DMS153 treated with DMSO at 0.1 percent for 48 hours (cell line): ENCODE measurements around the gene ADARB2.
"Not testable (repeated sequence)": the region's sequence is repeated elsewhere in the genome, so short reads cannot be mapped to it uniquely, and the experiment has no call there.

Source experiments
- DNase-seq: peaks from one replicate; lab custom pipeline; 2025; ENCODE audit not compliant: unreplicated experiment; lab: John Stamatoyannopoulos, UW

ADARB2 gene

GRCh38 chr10:1416456-1417037, 320.8 kb downstream of the ADARB2 start:
- DNase-seq = no peak

GRCh38 chr10:1414893-1415292, 322.4 kb downstream of the ADARB2 start:
- no peak for DNase-seq

GRCh38 chr10:1414346-1414745, 323.0 kb downstream of the ADARB2 start:
- DNase-seq = not testable (repeated sequence)

- no peak for DNase-seq
These were observed 323.5 kb downstream of the ADARB2 start for GRCh38 chr10:1413823-1414222.

GRCh38 chr10:1413256-1413655, 324.1 kb downstream of the ADARB2 start:
- DNase-seq = no peak

GRCh38 chr10:1412531-1413189, 324.7 kb downstream of the ADARB2 start:
- no peak for DNase-seq

- DNase-seq = no peak
These were observed 325.4 kb downstream of the ADARB2 start for GRCh38 chr10:1411956-1412355.

- DNase-seq = no peak
These were observed 325.9 kb downstream of the ADARB2 start for GRCh38 chr10:1411451-1411850.

GRCh38 chr10:1410469-1411395, 326.6 kb downstream of the ADARB2 start:
- no peak for DNase-seq

- DNase-seq = no peak
These were observed 327.3 kb downstream of the ADARB2 start for GRCh38 chr10:1410032-1410431.

- DNase-seq = no peak
These were observed 327.9 kb downstream of the ADARB2 start for GRCh38 chr10:1409392-1409791.

GRCh38 chr10:1408651-1409367, 328.5 kb downstream of the ADARB2 start:
- DNase-seq = no peak

GRCh38 chr10:1406967-1407945, 330.1 kb downstream of the ADARB2 start:
- DNase-seq = no peak

- no peak for DNase-seq
These were observed 331.0 kb downstream of the ADARB2 start for GRCh38 chr10:1406132-1406966.

- DNase-seq = no peak
These were observed 332.7 kb downstream of the ADARB2 start for GRCh38 chr10:1404323-1405260.

- DNase-seq = no peak
These were observed 333.6 kb downstream of the ADARB2 start for GRCh38 chr10:1403508-1404322.

- no peak for DNase-seq
These were observed 334.4 kb downstream of the ADARB2 start for GRCh38 chr10:1402816-1403507.
